H1 (cell line): ENCODE results near the gene PIANP. TPM values are rescaled to one million over a fixed set of nuclear protein-coding genes. Genes with fewer than 3 reads are reported as not detected.
A peak's percentile ranks its signal among the peaks of the same experiment; 100 is the strongest.

ENCODE experiments used
- CBX8 ChIP-seq: fragments of 300-800, 300-1000 bp; sonication (generic); IDR thresholded peaks from 2 replicates; pipeline ENCODE4 v1.7.1; 2016; ENCODE audit warnings: low read depth, low read length, borderline replicate concordance
- CTCF ChIP-seq, 3 experiments: IDR thresholded peaks; 1 replicate in 2 of 3; 2 replicates in 1 of 3; pipeline versions ENCODE4 v1.5.1 to v1.6.1; 2011; ENCODE audit warnings: low read length in 3 of 3, mild to moderate bottlenecking in 3 of 3, inconsistent platforms in 2 of 3, low read depth in 1 of 3, moderate library complexity in 1 of 3; ENCODE audit not compliant: insufficient read depth in 1 of 3; ENCODE audit errors: control extremely low read depth in 1 of 3
- POLR2A ChIP-seq, 2 experiments: IDR thresholded peaks; 1 replicate in 1 of 2; 2 replicates in 1 of 2; pipeline ENCODE4 v1.6.1; 2011; ENCODE audit warnings: low read depth in 2 of 2, low read length in 2 of 2, mild to moderate bottlenecking in 2 of 2; ENCODE audit errors: control extremely low read depth in 1 of 2
- POU5F1 ChIP-seq: IDR thresholded peaks from 2 replicates; pipeline ENCODE4 v1.6.1; 2011; ENCODE audit warnings: low read depth, mild to moderate bottlenecking, low read length, moderate library complexity
- SIRT6 ChIP-seq: IDR thresholded peaks from one replicate; pipeline ENCODE4 v1.7.1; 2012; ENCODE audit warnings: low read length, inconsistent platforms
- polyA plus RNA-seq, 7 experiments: library from polyadenylated mRNA; depleted of rRNA in 3 of 7; stranded (reverse) in 5 of 7; unstranded in 2 of 7; fragments of >200 nt in 5 of 7; fragments of 200-250 nt in 2 of 7; gene quantifications; 1 replicate in 5 of 7; 2 replicates in 1 of 7; 4 replicates in 1 of 7; pipeline versions ENCODE4 v1.2.1 to v1.2.3, GENCODE V29; 2011 to 2013; ENCODE audit warnings: missing spikeins in 2 of 7, mixed read lengths in 2 of 7
- total RNA-seq: library from RNA; stranded (reverse); fragmentation: NEBNext Ultra II Directional; extraction: Animal tissue kit (Norgen Biotek cat#: 25700); gene quantifications from 2 replicates; pipeline ENCODE4 v1.2.1, GENCODE V29; 2021
- TF ChIP-seq, protein P1 (sequence below): IDR thresholded peaks from 2 replicates; pipeline ENCODE4 v1.6.1; 2011; ENCODE audit warnings: low read depth, mild to moderate bottlenecking, low read length; ENCODE audit not compliant: insufficient read depth

Gene PIANP
- total and polyA plus RNA-seq, 2 of the 8 experiments (the other 6 are each of a cell fraction or from before 2014, with no cell fraction given): 6.3 to 9.8 TPM

DNA sequence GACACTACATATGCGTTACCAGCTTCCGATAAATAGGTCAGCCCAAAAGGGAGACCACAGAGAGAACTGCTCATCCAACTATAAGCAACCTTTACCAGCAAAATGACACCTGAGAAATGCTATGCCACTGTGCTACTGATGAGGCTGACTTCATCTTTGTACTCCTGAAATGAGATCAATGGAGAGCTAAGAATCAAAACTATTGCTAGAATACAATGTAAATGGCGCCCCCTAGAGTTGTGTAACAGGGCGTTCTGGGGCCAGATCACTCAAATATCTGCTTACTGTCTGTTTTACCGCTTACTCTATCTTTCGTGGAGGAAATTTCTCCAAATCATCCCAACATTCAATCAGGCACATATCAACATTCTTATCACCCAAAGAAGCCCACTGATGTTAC is 16.0 kb downstream of the PIANP start (continued):
- no peak for TF ChIP-seq CBX8
- TF ChIP-seq, protein P1, sequence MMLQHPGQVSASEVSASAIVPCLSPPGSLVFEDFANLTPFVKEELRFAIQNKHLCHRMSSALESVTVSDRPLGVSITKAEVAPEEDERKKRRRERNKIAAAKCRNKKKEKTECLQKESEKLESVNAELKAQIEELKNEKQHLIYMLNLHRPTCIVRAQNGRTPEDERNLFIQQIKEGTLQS: no peak
- no peak for TF ChIP-seq POU5F1
- peak in 2 of 3 experiments; percentile 61 to 74; a peak in 3 of 4 replicates for TF ChIP-seq CTCF (IDR thresholded peaks at IDR 0.05; ENCODE audit: control extremely low read depth in 1 of 3, insufficient read depth in 1 of 3, low read depth in 1 of 3, low read length in 3 of 3)
- TF ChIP-seq SIRT6: no peak
- TF ChIP-seq POLR2A (IDR thresholded peaks at IDR 0.05; ENCODE audit: control extremely low read depth in 1 of 2, low read depth in 2 of 2, low read length in 2 of 2): no peak
